Gastroesophageal sphincter (tissue), 3 donors: ENCODE results near the gene ZSCAN16.

Experiments used
- CTCF ChIP-seq, 4 experiments: fragments of 200-600 bp in 2 of 4; fragments of 450-650 bp in 2 of 4; sonication (generic) in 1 of 4; IDR thresholded peaks; one replicate each; pipeline ENCODE4 v1.5.1; 2017 to 2019; ENCODE audit warnings: antibody characterized with exemption in 4 of 4, mild to moderate bottlenecking in 2 of 4, moderate library complexity in 2 of 4
- POLR2AphosphoS5 ChIP-seq: sonication (generic); formaldehyde crosslinking; IDR thresholded peaks from one replicate; pipeline ENCODE4 v1.6.1; 2017; ENCODE audit warnings: antibody characterized with exemption

- TF ChIP-seq POLR2AphosphoS5 (no peak), CTCF (IDR thresholded peaks at IDR 0.05) (no peak)
Observed at GRCh38 chr6:28140616-28141015, 16.2 kb downstream of the ZSCAN16 start.
